Esophagus (tissue), 2 donors: ENCODE data around the gene L3MBTL4. TPM values are rescaled to one million over a fixed set of nuclear protein-coding genes. Genes with fewer than 3 reads are reported as not detected.

Experiments used
- H3K27ac ChIP-seq, 2 donors: one replicate each; pipeline ENCODE4 v1.5.1; 2013; ENCODE audit warnings: low read depth in 2 of 2, mild to moderate bottlenecking in 2 of 2, inconsistent platforms in 1 of 2, low read length in 1 of 2, moderate library complexity in 1 of 2
- H3K27me3 ChIP-seq, 2 donors: one replicate each; pipeline ENCODE4 v1.6.1; 2013; ENCODE audit warnings: low read length in 2 of 2, control low read depth in 1 of 2, mild to moderate bottlenecking in 1 of 2; ENCODE audit not compliant: insufficient read depth in 2 of 2, control insufficient read depth in 1 of 2
- H3K36me3 ChIP-seq, 2 donors: one replicate each; pipeline ENCODE4 v1.6.1; 2013; ENCODE audit warnings: low read length in 1 of 2; ENCODE audit not compliant: control insufficient read depth in 2 of 2, insufficient read depth in 2 of 2
- H3K4me1 ChIP-seq, 2 donors: one replicate each; pipeline ENCODE4 v1.6.1; 2013; ENCODE audit warnings: low read length in 1 of 2; ENCODE audit not compliant: control insufficient read depth in 2 of 2, insufficient read depth in 2 of 2
- H3K4me3 ChIP-seq, 2 donors: one replicate each; pipeline ENCODE4 v1.5.1; 2013; ENCODE audit warnings: low read length in 2 of 2, mild to moderate bottlenecking in 2 of 2, low read depth in 1 of 2, moderate library complexity in 1 of 2
- H3K9me3 ChIP-seq, 2 donors: one replicate each; pipeline ENCODE4 v1.6.1; 2013; ENCODE audit warnings: mild to moderate bottlenecking in 2 of 2, low read depth in 1 of 2, low read length in 1 of 2, moderate library complexity in 1 of 2; ENCODE audit not compliant: control insufficient read depth in 2 of 2, insufficient read depth in 1 of 2
- WGBS, 2 donors: extraction: QIAGEN DNeasy Blood & Tissue Kit; methylation state at CpG; one replicate each; pipeline ENCODE4 v1.1.7; 2013; 5-methylcytosine and 5-hydroxymethylcytosine counted together
- polyA plus RNA-seq, 2 donors: library from polyadenylated mRNA; stranded (reverse); fragments of 200-250 nt; gene quantifications; one replicate each; pipeline ENCODE4 v1.2.3, GENCODE V29; 2013
- donor health status: healthy with polysubstance abuse.
- donor health status: Bipolar disorder and iron deficiency.

Gene L3MBTL4
- polyA plus RNA-seq, 2 donors, result 1.8 to 2.0 TPM

DNA sequence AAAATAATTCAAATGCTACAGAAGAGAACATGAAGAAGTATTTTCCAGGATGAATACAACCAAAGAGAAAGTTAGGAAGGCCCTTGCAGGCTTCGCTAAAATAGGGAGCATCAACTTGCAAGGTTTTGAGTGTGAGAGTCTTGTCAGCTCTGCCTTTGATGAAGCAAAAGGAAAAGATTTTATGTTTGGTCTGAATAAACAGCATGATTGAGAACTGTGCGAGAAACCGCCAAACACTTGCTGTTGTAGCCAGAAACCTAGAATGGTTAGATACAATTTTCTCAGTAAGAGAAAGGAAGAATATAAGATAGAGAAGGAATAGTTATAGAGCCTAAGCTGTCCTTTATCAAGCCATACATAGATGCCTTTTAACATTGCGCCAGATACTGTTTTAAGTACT is 163.6 kb downstream of the L3MBTL4 start:
- H3K4me1 ChIP-seq, result no peaks in the 10 kb centered on the region
- H3K4me3 ChIP-seq, result no peak overlapping the region
- 97 to 99% methylated on average over 4 of the region's 4 CpGs for WGBS, 2 donors
- H3K36me3 ChIP-seq, result no peaks in the 10 kb centered on the region
- H3K27me3 ChIP-seq, result no peaks in the 10 kb centered on the region
- H3K9me3 ChIP-seq, result no peaks in the 10 kb centered on the region
- no peak overlapping the region for H3K27ac ChIP-seq

DNA sequence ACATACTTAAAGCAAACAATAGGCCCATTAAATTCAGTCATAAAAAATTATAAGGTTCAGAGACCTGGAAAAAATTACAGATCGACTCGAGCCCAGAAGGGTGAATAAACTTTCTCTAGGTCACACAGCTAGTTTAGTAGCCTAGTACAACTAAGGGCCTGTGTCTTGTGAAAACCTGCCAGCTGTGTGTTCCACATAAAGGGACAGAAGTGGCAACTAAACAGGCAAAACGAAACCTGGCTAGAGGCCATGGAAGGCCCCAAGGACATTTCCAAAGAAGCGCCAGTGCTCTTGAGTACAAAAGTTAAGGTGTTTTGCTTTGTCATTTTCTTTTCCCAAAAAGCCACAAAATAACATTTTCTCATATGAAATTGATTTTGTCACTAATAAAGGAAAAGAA is 164.9 kb downstream of the L3MBTL4 start:
- Histone ChIP-seq H3K4me1 (no peaks in the 10 kb centered on the region), H3K27ac (no peak overlapping the region), H3K27me3 (no peaks in the 10 kb centered on the region), H3K9me3 (no peaks in the 10 kb centered on the region), H3K4me3 (no peak overlapping the region), H3K36me3 (no peaks in the 10 kb centered on the region)
- WGBS, 2 donors, result 56 to 68% methylated on average over 4 of the region's 4 CpGs

GRCh38 chr18:6249170-6249569 is 165.5 kb downstream of the L3MBTL4 start:
- Histone ChIP-seq H3K4me3 (no peak overlapping the region), H3K27me3 (no peaks in the 10 kb centered on the region), H3K36me3 (no peaks in the 10 kb centered on the region), H3K27ac (no peak overlapping the region), H3K4me1 (no peaks in the 10 kb centered on the region), H3K9me3 (no peaks in the 10 kb centered on the region)
- 51 to 61% methylated on average over 2 of the region's 2 CpGs for WGBS, 2 donors

- Histone ChIP-seq H3K4me3 (no peak overlapping the region), H3K36me3 (no peaks in the 10 kb centered on the region), H3K4me1 (no peaks in the 10 kb centered on the region), H3K27ac (no peak overlapping the region), H3K27me3 (no peaks in the 10 kb centered on the region), H3K9me3 (no peaks in the 10 kb centered on the region)
- WGBS, 2 donors, result 81 to 92% methylated on average over 2 of the region's 2 CpGs
Observed at GRCh38 chr18:6248017-6248416, 166.7 kb downstream of the L3MBTL4 start.

DNA sequence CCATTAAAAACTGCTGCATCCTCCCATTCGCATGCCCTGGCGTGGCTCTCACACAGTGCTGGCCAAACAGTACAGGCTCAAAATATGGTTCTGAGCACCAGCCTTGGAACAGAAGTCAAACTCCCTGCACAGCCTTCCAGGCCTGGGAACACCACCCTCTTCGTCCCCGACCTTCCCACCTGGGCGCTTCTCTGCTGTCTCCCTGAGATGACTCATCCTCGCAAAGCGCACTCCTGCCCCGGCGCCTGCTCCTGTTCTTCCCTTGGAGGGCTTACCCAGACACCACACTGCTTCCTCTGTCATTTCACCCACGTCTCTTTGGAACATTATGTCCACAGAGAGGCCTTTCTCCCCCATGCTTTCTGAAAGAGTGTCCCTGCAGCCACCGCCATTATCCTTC is 172.7 kb downstream of the L3MBTL4 start:
- H3K27me3 ChIP-seq, result no peaks in the 10 kb centered on the region
- 94 to 96% methylated on average over 11 of the region's 11 CpGs for WGBS, 2 donors
- H3K4me3 ChIP-seq, result no peak overlapping the region
- no peaks in the 10 kb centered on the region for H3K9me3 ChIP-seq
- no peak overlapping the region for H3K27ac ChIP-seq
- peaks cover 0 to 2% of the 10 kb centered on the region in 2 donors for H3K36me3 ChIP-seq
- peaks cover 0 to 2% of the 10 kb centered on the region in 2 donors for H3K4me1 ChIP-seq

GRCh38 chr18:6239716-6240115 is 175.0 kb downstream of the L3MBTL4 start:
- no peak overlapping the region for H3K4me3 ChIP-seq
- no peaks in the 10 kb centered on the region for H3K27me3 ChIP-seq
- WGBS, 2 donors, result 88 to 90% methylated on average over 6 of the region's 6 CpGs
- no peak overlapping the region for H3K27ac ChIP-seq
- H3K9me3 ChIP-seq, result no peaks in the 10 kb centered on the region
- peaks cover 0 to 2% of the 10 kb centered on the region in 2 donors for H3K4me1 ChIP-seq
- H3K36me3 ChIP-seq, result peaks cover 0 to 2% of the 10 kb centered on the region in 2 donors

DNA sequence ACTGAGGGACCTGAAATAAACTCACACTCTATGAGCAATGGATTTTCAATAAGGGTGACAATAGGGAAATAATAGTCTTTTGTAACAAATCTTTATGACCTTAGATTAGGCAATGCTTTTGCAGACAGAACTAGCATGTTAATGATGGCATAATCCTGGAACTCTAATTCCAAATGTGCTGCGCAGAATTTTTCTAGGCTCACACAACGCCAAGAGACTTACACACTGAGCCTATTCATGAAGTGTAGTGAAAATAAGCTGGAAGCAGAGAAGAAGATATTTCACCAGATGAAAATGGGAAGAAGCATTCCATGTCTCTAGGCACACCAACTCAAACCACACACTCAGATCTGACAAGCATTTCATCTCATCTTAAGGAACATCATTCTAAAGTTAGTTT is 178.5 kb downstream of the L3MBTL4 start:
- Histone ChIP-seq H3K9me3 (no peaks in the 10 kb centered on the region), H3K27ac (no peak overlapping the region), H3K4me1 (no peaks in the 10 kb centered on the region), H3K36me3 (no peaks in the 10 kb centered on the region), H3K27me3 (no peaks in the 10 kb centered on the region), H3K4me3 (no peak overlapping the region)
- WGBS, 2 donors, result 89 to 93% methylated on average over 2 of the region's 2 CpGs

GRCh38 chr18:6222271-6222670 is 192.4 kb downstream of the L3MBTL4 start:
- H3K4me3 ChIP-seq, result no peak overlapping the region
- WGBS, 2 donors, result 70 to 81% methylated on average over 4 of the region's 4 CpGs
- H3K27ac ChIP-seq, result no peak overlapping the region
- no peaks in the 10 kb centered on the region for H3K4me1 ChIP-seq
- no peaks in the 10 kb centered on the region for H3K27me3 ChIP-seq
- H3K36me3 ChIP-seq, result no peaks in the 10 kb centered on the region
- H3K9me3 ChIP-seq, result no peaks in the 10 kb centered on the region

- H3K27ac ChIP-seq, result peak overlapping the region in 1 of 2 donors; percentile 24
- H3K36me3 ChIP-seq, result no peaks in the 10 kb centered on the region
- WGBS, 2 donors, result 65 to 70% methylated on average over 2 of the region's 2 CpGs
- no peaks in the 10 kb centered on the region for H3K4me1 ChIP-seq
- H3K4me3 ChIP-seq, result no peak overlapping the region
- H3K9me3 ChIP-seq, result no peaks in the 10 kb centered on the region
- H3K27me3 ChIP-seq, result no peaks in the 10 kb centered on the region
Observed at GRCh38 chr18:6221602-6222014, 193.1 kb downstream of the L3MBTL4 start.

DNA sequence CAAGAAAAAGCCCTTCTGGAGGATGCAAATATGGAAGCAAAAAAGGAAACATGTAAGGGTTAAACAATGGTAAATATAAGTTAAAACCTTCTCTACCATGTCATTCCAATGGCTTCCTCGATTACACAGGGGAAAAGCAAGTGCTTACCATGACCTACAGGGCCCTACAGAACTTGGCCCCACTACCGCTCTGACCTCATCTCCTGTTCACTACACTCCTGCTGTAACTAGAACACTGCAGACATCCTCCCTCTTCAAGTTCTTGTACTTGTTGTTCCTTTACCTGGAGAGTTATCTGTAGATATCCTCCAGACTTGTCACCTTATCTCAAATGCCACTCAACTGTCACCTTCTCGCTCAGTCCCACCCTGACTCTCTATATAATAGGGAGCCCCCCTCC is 194.6 kb downstream of the L3MBTL4 start:
- 84 to 86% methylated on average over 3 of the region's 3 CpGs for WGBS, 2 donors
- H3K4me3 ChIP-seq, result no peak overlapping the region
- H3K36me3 ChIP-seq, result no peaks in the 10 kb centered on the region
- no peaks in the 10 kb centered on the region for H3K27me3 ChIP-seq
- no peaks in the 10 kb centered on the region for H3K4me1 ChIP-seq
- no peak overlapping the region for H3K27ac ChIP-seq
- no peaks in the 10 kb centered on the region for H3K9me3 ChIP-seq
